ENCODE data around the gene THRA.

The THRA gene

GRCh38 chr17:40065769-40066510 is 3.2 kb downstream of the THRA start:
- Mint-ChIP-seq H3K4me3 (no peak overlapping the region), H3K27ac (no peak overlapping the region), H3K27me3 (peaks cover 2% of the 10 kb centered on the region), H3K9me3 (no peaks in the 10 kb centered on the region), H3K4me1 (peaks cover 58% of the 10 kb centered on the region), H3K36me3 (no peaks in the 10 kb centered on the region)
- DNase-seq (ENCODE audit: low spot score in 2 of 2) (no peak), ATAC-seq (ENCODE audit: low read depth) (no peak)

GRCh38 chr17:40067710-40068109 is 4.9 kb downstream of the THRA start:
- peak overlapping the region; percentile 51 for H3K27ac Mint-ChIP-seq
- no peaks in the 10 kb centered on the region for H3K9me3 Mint-ChIP-seq
- DNase-seq (ENCODE audit: low spot score in 2 of 2) (no peak), ATAC-seq (ENCODE audit: low read depth) (no peak)
- no peaks in the 10 kb centered on the region for H3K36me3 Mint-ChIP-seq
- H3K4me3 Mint-ChIP-seq: no peak overlapping the region
- no peaks in the 10 kb centered on the region for H3K27me3 Mint-ChIP-seq
- H3K4me1 Mint-ChIP-seq: peaks cover 52% of the 10 kb centered on the region

- H3K27ac Mint-ChIP-seq: no peak overlapping the region
- H3K27me3 Mint-ChIP-seq: no peaks in the 10 kb centered on the region
- DNase-seq (ENCODE audit: low spot score in 2 of 2): no peak
- no peak for ATAC-seq (ENCODE audit: low read depth)
- H3K4me3 Mint-ChIP-seq: peak overlapping the region; percentile 93
- peaks cover 52% of the 10 kb centered on the region for H3K4me1 Mint-ChIP-seq
- H3K36me3 Mint-ChIP-seq: no peaks in the 10 kb centered on the region
- H3K9me3 Mint-ChIP-seq: no peaks in the 10 kb centered on the region
These were observed 5.4 kb downstream of the THRA start for GRCh38 chr17:40068129-40068581.

- ATAC-seq (ENCODE audit: low read depth) (no peak), DNase-seq (ENCODE audit: low spot score in 2 of 2) (no peak)
- Mint-ChIP-seq H3K36me3 (no peaks in the 10 kb centered on the region), H3K4me1 (peaks cover 52% of the 10 kb centered on the region), H3K27me3 (no peaks in the 10 kb centered on the region), H3K9me3 (no peaks in the 10 kb centered on the region), H3K27ac (peak overlapping the region; percentile 94), H3K4me3 (peak overlapping the region; percentile 93)
These were observed 5.8 kb downstream of the THRA start for GRCh38 chr17:40068584-40068916.

GRCh38 chr17:40068917-40069750 is 6.4 kb downstream of the THRA start:
- peak; percentile 45 to 62 for DNase-seq (ENCODE audit: low spot score in 2 of 2)
- peak overlapping the region; percentile 94 for H3K27ac Mint-ChIP-seq
- no peaks in the 10 kb centered on the region for H3K27me3 Mint-ChIP-seq
- H3K36me3 Mint-ChIP-seq: no peaks in the 10 kb centered on the region
- peak overlapping the region; percentile 93 for H3K4me3 Mint-ChIP-seq
- peak; percentile 73 for ATAC-seq (ENCODE audit: low read depth)
- H3K9me3 Mint-ChIP-seq: no peaks in the 10 kb centered on the region
- H3K4me1 Mint-ChIP-seq: peaks cover 48% of the 10 kb centered on the region

GRCh38 chr17:40069751-40070708 is 7.3 kb downstream of the THRA start:
- H3K27ac Mint-ChIP-seq: peak overlapping the region; percentile 94
- no peaks in the 10 kb centered on the region for H3K27me3 Mint-ChIP-seq
- no peaks in the 10 kb centered on the region for H3K9me3 Mint-ChIP-seq
- DNase-seq (ENCODE audit: low spot score in 2 of 2) (peak; percentile 28 to 40), ATAC-seq (ENCODE audit: low read depth) (peak; percentile 60)
- H3K4me1 Mint-ChIP-seq: peaks cover 42% of the 10 kb centered on the region
- peak overlapping the region; percentile 93 for H3K4me3 Mint-ChIP-seq
- H3K36me3 Mint-ChIP-seq: no peaks in the 10 kb centered on the region

- H3K9me3 Mint-ChIP-seq: no peaks in the 10 kb centered on the region
- H3K4me3 Mint-ChIP-seq: peak overlapping the region; percentile 59
- H3K4me1 Mint-ChIP-seq: peaks cover 43% of the 10 kb centered on the region
- no peaks in the 10 kb centered on the region for H3K36me3 Mint-ChIP-seq
- H3K27me3 Mint-ChIP-seq: no peaks in the 10 kb centered on the region
- DNase-seq (ENCODE audit: low spot score in 2 of 2) (no peak), ATAC-seq (ENCODE audit: low read depth) (no peak)
- H3K27ac Mint-ChIP-seq: peak overlapping the region; percentile 89
These were observed 8.0 kb downstream of the THRA start for GRCh38 chr17:40070709-40071312.

GRCh38 chr17:40071313-40072039 is 8.7 kb downstream of the THRA start:
- no peaks in the 10 kb centered on the region for H3K27me3 Mint-ChIP-seq
- H3K27ac Mint-ChIP-seq: peak overlapping the region; percentile 89
- peaks cover 50% of the 10 kb centered on the region for H3K4me1 Mint-ChIP-seq
- H3K36me3 Mint-ChIP-seq: no peaks in the 10 kb centered on the region
- H3K9me3 Mint-ChIP-seq: no peaks in the 10 kb centered on the region
- no peak for DNase-seq (ENCODE audit: low spot score in 2 of 2)
- no peak overlapping the region for H3K4me3 Mint-ChIP-seq
- no peak for ATAC-seq (ENCODE audit: low read depth)

GRCh38 chr17:40072040-40072734 is 9.4 kb downstream of the THRA start:
- Mint-ChIP-seq H3K4me1 (peaks cover 49% of the 10 kb centered on the region), H3K4me3 (no peak overlapping the region), H3K27ac (no peak overlapping the region), H3K27me3 (no peaks in the 10 kb centered on the region), H3K9me3 (no peaks in the 10 kb centered on the region), H3K36me3 (no peaks in the 10 kb centered on the region)
- ATAC-seq (ENCODE audit: low read depth) (no peak), DNase-seq (ENCODE audit: low spot score in 2 of 2) (no peak)

- Mint-ChIP-seq H3K9me3 (no peaks in the 10 kb centered on the region), H3K27me3 (no peaks in the 10 kb centered on the region), H3K27ac (no peak overlapping the region), H3K4me1 (peaks cover 45% of the 10 kb centered on the region), H3K4me3 (no peak overlapping the region), H3K36me3 (peaks cover under 1% of the 10 kb centered on the region)
- no peak for ATAC-seq (ENCODE audit: low read depth)
- no peak for DNase-seq (ENCODE audit: low spot score in 2 of 2)
These were observed 10.1 kb downstream of the THRA start for GRCh38 chr17:40072735-40073346.

- DNase-seq (ENCODE audit: low spot score in 2 of 2) (no peak), ATAC-seq (ENCODE audit: low read depth) (no peak)
- Mint-ChIP-seq H3K27me3 (no peaks in the 10 kb centered on the region), H3K27ac (no peak overlapping the region), H3K4me1 (peaks cover 40% of the 10 kb centered on the region), H3K36me3 (peaks cover 1% of the 10 kb centered on the region), H3K9me3 (no peaks in the 10 kb centered on the region), H3K4me3 (no peak overlapping the region)
These were observed 10.8 kb downstream of the THRA start for GRCh38 chr17:40073454-40074174.

GRCh38 chr17:40074175-40074512 is 11.4 kb downstream of the THRA start:
- H3K4me1 Mint-ChIP-seq: peaks cover 34% of the 10 kb centered on the region
- no peak overlapping the region for H3K27ac Mint-ChIP-seq
- H3K36me3 Mint-ChIP-seq: peaks cover 1% of the 10 kb centered on the region
- no peak overlapping the region for H3K4me3 Mint-ChIP-seq
- no peaks in the 10 kb centered on the region for H3K9me3 Mint-ChIP-seq
- ATAC-seq (ENCODE audit: low read depth) (no peak), DNase-seq (ENCODE audit: low spot score in 2 of 2) (no peak)
- no peaks in the 10 kb centered on the region for H3K27me3 Mint-ChIP-seq
